ENCODE results near the gene FAM168A.
A peak's percentile ranks its signal among the peaks of the same experiment; 100 is the strongest.

FAM168A gene

GRCh38 chr11:73379189-73379880 is 218.6 kb downstream of the FAM168A start:
- DNase-seq (ENCODE audit: low read depth in 2 of 2, low spot score in 1 of 2): no peak

GRCh38 chr11:73376803-73377629 is 220.9 kb downstream of the FAM168A start:
- DNase-seq (ENCODE audit: low read depth in 2 of 2, low spot score in 1 of 2): peak; percentile 24 to 31

GRCh38 chr11:73376160-73376802 is 221.6 kb downstream of the FAM168A start, which contains the start of gene RELT:
TSS of gene RELT (plus strand) at chr11:73376399. CDS start at chr11:73389137, 12,738 bp downstream.
- peak; percentile 83 for DNase-seq (ENCODE audit: low read depth in 2 of 2, low spot score in 1 of 2)

GRCh38 chr11:73375830-73376159 is 222.1 kb downstream of the FAM168A start:
- no peak for DNase-seq (ENCODE audit: low read depth in 2 of 2, low spot score in 1 of 2)

- no peak for DNase-seq (ENCODE audit: low read depth in 2 of 2, low spot score in 1 of 2)
Measured at GRCh38 chr11:73374151-73374550, 223.8 kb downstream of the FAM168A start.

GRCh38 chr11:73372375-73372993 is 225.4 kb downstream of the FAM168A start:
- DNase-seq (ENCODE audit: low read depth in 2 of 2, low spot score in 1 of 2): no peak

- DNase-seq (ENCODE audit: low read depth in 2 of 2, low spot score in 1 of 2): no peak
Measured at GRCh38 chr11:73367482-73368024, 230.4 kb downstream of the FAM168A start.

GRCh38 chr11:73366953-73367352 is 231.0 kb downstream of the FAM168A start:
- no peak for DNase-seq (ENCODE audit: low read depth in 2 of 2, low spot score in 1 of 2)

GRCh38 chr11:73366265-73366610 is 231.7 kb downstream of the FAM168A start:
- no peak for DNase-seq (ENCODE audit: low read depth in 2 of 2, low spot score in 1 of 2)

GRCh38 chr11:73365352-73366264 is 232.3 kb downstream of the FAM168A start:
- DNase-seq (ENCODE audit: low read depth in 2 of 2, low spot score in 1 of 2): no peak

GRCh38 chr11:73363147-73363546 is 234.8 kb downstream of the FAM168A start:
- no peak for DNase-seq (ENCODE audit: low read depth in 2 of 2, low spot score in 1 of 2)

- DNase-seq (ENCODE audit: low read depth in 2 of 2, low spot score in 1 of 2): no peak
Measured at GRCh38 chr11:73361953-73362776, 235.7 kb downstream of the FAM168A start.

- DNase-seq (ENCODE audit: low read depth in 2 of 2, low spot score in 1 of 2): no peak
Measured at GRCh38 chr11:73360743-73361369, 237.1 kb downstream of the FAM168A start.

GRCh38 chr11:73359930-73360742 is 237.8 kb downstream of the FAM168A start:
- no peak for DNase-seq (ENCODE audit: low read depth in 2 of 2, low spot score in 1 of 2)

GRCh38 chr11:73359341-73359740 is 238.6 kb downstream of the FAM168A start:
- DNase-seq (ENCODE audit: low read depth in 2 of 2, low spot score in 1 of 2): no peak

GRCh38 chr11:73358071-73358470 is 239.8 kb downstream of the FAM168A start:
- no peak for DNase-seq (ENCODE audit: low read depth in 2 of 2, low spot score in 1 of 2)

- DNase-seq (ENCODE audit: low read depth in 2 of 2, low spot score in 1 of 2): no peak
Measured at GRCh38 chr11:73356979-73357860, 240.7 kb downstream of the FAM168A start.

Measured in stimulated activated CD8-positive, alpha-beta memory T cell treated with anti-CD3 and anti-CD28 coated beads, Interleukin-4, amount 100 ng/mL, for 4 hours (primary cell).